Suppressor macrophage treated with lipopolysaccharide for 4 hours (primary cell): ENCODE data around the gene TMEM217.

Experiments
- DNase-seq: peaks from one replicate; pipeline ENCODE4 v3.0.0-alpha.2; 2020

The TMEM217 gene

GRCh38 chr6:37243131-37243815 is 14.7 kb downstream of the TMEM217 start:
- no peak for DNase-seq

GRCh38 chr6:37242429-37243052 is 15.4 kb downstream of the TMEM217 start:
- DNase-seq = peak; percentile 94

GRCh38 chr6:37241775-37242428 is 16.0 kb downstream of the TMEM217 start:
- DNase-seq = no peak

- no peak for DNase-seq
Measured at GRCh38 chr6:37241131-37241530, 16.8 kb downstream of the TMEM217 start.

GRCh38 chr6:37239950-37240713 is 17.8 kb downstream of the TMEM217 start:
- peak; percentile 99 for DNase-seq

- peak; percentile 57 for DNase-seq
Measured at GRCh38 chr6:37239526-37239925, 18.4 kb downstream of the TMEM217 start.

- DNase-seq = peak; percentile 60
Measured at GRCh38 chr6:37238381-37238780, 19.6 kb downstream of the TMEM217 start.

GRCh38 chr6:37237789-37238188 is 20.2 kb downstream of the TMEM217 start:
- no peak for DNase-seq

GRCh38 chr6:37236921-37237320 is 21.0 kb downstream of the TMEM217 start:
- no peak for DNase-seq

GRCh38 chr6:37233541-37233940 is 24.4 kb downstream of the TMEM217 start:
- DNase-seq = no peak

- DNase-seq = no peak
Measured at GRCh38 chr6:37232430-37233017, 25.4 kb downstream of the TMEM217 start.

- DNase-seq = no peak
Measured at GRCh38 chr6:37230104-37230503, 27.8 kb downstream of the TMEM217 start.

- no peak for DNase-seq
Measured at GRCh38 chr6:37225350-37226169, 32.4 kb downstream of the TMEM217 start.

GRCh38 chr6:37222992-37223391 is 35.0 kb downstream of the TMEM217 start:
- DNase-seq = no peak

- DNase-seq = peak; percentile 81
Measured at GRCh38 chr6:37222125-37222967, 35.6 kb downstream of the TMEM217 start.

- DNase-seq = no peak
Measured at GRCh38 chr6:37221585-37222124, 36.3 kb downstream of the TMEM217 start.

GRCh38 chr6:37218511-37218910 is 39.4 kb downstream of the TMEM217 start:
- peak; percentile 75 for DNase-seq

GRCh38 chr6:37218061-37218460 is 39.9 kb downstream of the TMEM217 start:
- no peak for DNase-seq

- DNase-seq = no peak
Measured at GRCh38 chr6:37212268-37212667, 45.7 kb downstream of the TMEM217 start.

GRCh38 chr6:37210313-37210968 is 47.5 kb downstream of the TMEM217 start:
- DNase-seq = peak; percentile 89
